ENCODE data around the gene PHF23.
"Not testable (repeated sequence)": the region's sequence is repeated elsewhere in the genome, so short reads cannot be mapped to it uniquely, and the experiment has no call there.

PHF23 gene

DNA sequence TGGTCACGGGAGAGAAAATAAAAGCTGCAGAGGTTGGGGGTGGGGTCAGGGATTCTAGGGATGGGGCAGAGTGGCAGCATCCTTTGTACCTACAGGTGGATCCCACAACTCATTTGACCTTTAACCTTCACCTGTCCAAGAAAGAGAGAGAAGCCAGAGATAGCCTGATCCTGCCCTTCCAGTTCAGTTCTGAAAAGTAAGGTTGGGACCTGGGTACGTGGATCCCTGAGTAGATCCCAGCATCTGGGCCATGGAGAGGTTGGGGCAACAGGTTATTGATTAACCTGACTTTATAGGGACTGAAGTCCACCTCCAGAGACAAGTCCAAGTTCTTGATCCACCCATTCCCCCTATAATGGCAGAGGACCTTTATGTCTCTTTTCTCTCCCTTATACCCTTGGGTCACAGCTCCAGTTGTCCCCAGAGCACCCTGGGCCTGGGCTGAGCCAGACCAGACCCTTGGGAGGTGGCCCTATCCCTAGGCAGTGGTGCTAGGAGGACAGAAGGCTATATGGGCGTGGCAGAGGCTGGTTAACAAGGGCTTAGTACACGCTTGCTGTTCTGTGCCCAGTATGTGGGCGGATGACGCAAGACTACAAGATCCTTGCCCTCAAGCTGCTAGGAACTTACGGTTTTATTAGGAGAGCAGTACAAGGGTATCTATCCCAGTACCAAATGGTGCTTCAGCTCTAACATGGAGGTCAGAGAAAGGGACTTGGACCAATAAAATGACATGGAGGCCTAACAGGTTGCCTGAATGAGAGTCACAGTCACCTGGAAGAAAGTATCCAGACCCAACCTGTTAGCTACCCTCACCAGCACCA is 19.7 kb upstream of the PHF23 start:
- DNase-seq (ENCODE audit: low read depth in 2 of 2, low spot score in 1 of 2): no peak

DNA sequence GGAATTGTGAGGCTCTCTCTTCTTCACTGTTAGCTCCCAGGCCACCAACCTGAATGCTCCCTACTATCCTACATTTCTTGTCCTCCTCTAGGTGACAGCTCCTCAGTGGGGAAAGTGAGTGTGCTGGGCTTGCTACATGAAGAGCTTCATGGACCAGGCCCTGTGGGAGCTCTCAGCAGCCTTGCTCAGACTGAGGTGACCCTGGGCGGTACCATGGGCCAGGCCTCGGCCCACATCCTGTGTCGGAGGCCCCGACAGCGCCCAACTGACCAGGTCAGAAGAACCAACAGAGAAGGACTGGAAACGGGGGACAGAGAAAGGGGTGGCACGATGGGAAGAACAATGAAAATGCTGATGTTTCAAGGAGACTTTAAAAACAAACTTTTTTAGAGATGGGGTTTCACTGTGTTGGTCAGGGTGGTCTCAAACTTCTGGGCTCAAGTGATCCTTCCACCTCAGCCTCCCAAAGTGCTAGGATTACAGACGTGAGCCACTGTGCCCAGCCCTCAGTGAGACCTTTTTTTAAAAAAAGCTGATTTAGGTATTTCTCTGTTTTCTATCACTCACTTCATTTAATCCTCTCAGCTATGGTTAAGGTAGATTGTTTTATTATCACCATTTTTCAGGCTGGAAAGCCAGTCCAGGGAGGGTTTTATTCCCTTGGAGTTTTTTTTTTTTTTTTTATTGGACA is 17.7 kb upstream of the PHF23 start:
- DNase-seq (ENCODE audit: low read depth in 2 of 2, low spot score in 1 of 2): no peak

DNA sequence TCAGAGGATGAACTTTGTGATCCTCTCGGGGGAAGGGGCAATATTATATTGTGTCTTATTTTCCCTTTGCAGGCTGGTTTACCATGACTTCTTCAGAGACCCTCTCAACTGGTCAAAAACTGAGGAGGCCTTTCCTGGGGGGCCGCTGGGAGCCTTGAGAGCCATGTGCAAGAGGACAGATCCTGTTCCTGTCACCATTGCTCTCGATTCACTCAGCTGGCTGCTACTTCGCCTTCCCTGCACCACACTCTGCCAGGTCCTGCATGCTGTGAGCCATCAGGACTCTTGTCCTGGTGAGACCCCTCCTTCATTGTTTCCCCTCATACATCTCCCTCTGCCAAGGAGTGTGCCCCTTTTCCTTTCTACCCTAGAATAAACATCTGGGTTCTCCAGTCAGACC is 15.3 kb upstream of the PHF23 start:
- no peak for DNase-seq (ENCODE audit: low read depth in 2 of 2, low spot score in 1 of 2)

DNA sequence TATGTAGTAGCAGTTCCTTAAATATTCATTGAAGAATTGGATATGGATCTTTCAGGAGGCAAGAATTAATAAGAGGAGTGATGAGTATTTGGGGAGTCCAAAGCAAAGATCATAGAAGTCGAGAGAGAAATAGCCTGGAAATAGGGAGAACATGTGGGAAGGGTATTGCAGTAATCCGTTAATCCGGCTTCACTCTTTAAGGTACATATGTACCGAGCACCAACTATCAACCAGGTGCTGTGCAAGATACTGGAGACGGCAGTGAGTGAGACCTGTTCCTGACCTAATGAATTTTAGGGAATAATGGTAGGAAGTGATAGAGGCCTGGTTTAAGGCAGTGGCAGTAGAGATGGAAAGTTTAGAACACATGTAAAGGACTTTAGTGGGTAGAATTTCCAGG is 13.8 kb upstream of the PHF23 start:
- DNase-seq (ENCODE audit: low read depth in 2 of 2, low spot score in 1 of 2): no peak

DNA sequence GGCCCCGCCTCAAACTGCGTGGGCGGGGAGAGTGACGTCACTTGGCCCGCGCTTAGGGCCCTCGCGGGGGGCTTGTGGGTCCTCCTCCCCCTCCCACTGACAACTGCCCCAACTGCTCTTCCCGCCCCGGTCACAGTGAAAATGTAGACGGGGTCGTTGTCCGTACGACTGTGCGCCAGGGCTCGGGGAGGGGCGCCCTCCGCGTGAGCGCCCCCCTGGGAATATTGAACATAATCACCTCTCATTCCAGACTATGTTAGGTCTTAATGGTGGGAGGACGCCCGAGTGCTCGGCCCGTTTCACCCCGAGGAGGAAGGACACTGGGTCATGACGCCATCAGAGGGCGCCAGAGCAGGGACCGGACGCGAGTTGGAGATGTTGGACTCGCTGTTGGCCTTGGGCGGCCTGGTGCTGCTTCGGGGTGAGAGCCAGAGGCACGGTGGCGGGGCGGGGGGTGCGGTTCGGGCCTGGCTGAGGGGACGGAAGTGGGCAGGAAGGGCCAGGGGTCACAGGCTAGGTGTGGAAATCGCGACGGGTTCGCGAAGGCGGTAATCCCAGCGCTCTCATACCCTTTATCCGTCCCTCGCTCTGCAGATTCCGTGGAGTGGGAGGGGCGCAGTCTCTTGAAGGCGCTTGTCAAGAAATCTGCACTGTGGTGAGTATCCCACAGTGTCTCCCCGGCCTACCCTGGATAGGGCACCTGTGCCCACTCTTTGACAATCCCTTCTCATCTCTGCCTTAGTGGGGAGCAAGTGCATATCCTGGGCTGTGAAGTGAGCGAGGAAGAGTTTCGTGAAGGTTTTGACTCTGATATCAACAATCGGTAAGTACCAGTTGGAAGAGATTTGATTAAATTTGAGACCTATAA is 13.2 kb upstream of the PHF23 start, which contains the start of gene ELP5:
Gene ELP5, plus strand, starts transcription at position 40 of the 868 bp plus-strand sequence. Its CDS starts 336 bp downstream, at position 376.
- DNase-seq (ENCODE audit: low read depth in 2 of 2, low spot score in 1 of 2): peak; percentile 72 to 73

DNA sequence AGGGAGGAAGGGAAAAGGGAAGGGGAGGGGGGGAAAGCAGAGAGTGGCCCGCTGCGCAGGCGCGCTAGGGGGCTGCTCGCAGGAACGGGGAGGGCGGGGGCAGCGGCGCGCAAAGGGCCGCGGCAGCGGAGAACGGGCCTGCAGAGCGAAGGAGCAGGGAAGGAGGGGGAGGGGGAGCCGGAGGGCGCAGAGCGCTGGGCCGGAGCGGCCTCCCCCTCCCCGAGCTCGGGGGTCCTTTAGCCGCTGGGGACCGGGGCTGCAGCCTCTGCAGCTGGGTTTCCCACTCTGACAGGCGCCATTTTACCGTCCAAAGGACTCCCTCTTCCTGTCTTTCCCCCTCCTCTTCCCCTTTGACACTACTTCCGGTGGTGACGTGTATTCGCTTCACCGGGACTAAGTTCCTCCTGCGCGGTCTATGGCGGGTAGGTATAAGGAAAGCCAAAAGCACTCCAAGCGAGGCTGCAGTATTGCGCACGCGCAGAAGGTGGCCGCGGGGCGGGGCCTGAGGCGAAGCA is 12.5 kb upstream of the PHF23 start, which contains the start of gene CTDNEP1:
Gene CTDNEP1, minus strand, starts transcription at position 74 of the 515 bp plus-strand sequence. CDS start 438 bp downstream, outside the sequence.
- peak; percentile 98 to 99 for DNase-seq (ENCODE audit: low read depth in 2 of 2, low spot score in 1 of 2)

DNA sequence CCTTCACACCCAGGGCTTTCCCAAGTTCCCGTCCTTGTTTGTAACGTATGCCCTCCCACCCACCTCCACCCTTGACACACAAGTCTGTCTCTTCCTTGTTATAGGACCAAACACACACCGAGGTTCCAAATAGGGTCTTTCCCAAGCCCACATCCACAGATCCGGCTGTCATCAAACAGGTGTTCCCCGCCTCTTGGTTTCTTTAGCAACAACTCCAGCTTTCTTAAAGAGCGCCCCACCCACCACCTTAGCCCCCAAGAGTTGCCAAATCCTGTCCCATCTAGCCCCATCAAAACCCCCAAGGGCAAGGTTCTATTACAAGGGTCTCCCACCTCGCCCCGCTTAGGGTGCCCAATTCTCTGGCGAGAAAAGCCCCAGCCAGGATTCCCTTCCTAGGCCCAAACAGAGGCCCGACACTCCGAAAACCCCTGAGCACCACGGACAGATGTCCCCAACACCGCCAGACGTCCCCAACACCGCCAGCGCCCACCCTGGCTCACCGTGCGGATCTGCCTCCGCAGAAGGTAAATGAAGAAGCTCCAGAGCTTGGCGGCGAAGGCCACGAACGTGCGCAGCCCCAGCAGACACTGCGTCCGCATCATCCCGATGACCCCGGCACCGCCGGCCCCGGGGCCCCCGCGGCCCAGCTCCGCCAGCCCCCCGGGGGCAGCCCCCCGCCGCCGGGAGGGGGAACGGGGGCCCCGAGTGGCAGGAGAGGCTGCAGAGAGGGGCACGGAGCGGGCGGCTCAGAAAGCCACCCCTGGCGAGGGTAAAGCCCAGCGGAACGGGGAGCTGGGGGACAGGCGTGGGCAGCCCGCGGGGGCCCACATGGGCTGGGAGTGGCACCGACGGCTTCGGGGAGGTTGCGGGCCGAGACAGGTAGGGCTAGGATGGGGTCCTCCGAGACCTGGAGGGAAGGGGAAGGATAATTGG is 11.7 kb upstream of the PHF23 start:
- no peak for DNase-seq (ENCODE audit: low read depth in 2 of 2, low spot score in 1 of 2)

DNA sequence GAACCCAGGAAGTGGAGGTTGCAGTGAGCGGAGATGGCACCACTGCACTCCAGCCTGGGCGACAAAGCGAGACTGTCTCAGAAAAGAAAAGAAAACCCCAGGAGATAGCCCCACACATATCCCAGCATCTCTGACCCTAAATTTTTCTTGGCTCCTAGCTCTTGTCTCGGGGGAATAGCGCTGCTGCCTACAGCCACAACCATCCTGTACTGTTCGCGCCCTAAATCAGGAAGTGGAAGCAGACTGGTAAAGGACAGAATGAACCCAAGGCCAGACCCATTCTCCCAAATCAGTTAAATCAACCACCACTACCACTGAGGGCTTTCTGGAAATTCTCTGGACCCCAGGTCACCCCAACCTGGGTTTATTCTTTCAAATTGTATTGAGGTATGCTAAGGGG is 10.6 kb upstream of the PHF23 start:
- no peak for DNase-seq (ENCODE audit: low read depth in 2 of 2, low spot score in 1 of 2)

DNA sequence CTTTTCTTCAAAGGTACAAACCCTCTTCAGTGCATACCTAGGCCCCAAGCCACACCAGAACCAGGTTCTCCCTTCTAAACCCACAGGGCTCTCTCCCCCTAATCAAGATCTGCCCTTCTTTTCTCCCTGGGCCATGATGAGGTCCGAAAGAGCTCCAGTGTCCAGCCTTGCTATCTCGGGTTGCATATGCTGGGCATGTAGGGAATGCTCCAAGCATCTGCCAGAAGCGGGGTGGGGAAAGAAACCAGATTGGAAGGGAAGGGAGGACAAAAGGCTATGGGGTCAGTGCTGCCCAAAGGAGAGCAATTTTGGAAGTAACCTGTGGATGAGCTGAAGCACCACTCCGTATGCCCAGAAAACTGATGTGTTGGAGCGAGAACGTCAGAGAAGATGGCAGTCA is 10.0 kb upstream of the PHF23 start:
- no peak for DNase-seq (ENCODE audit: low read depth in 2 of 2, low spot score in 1 of 2)

DNA sequence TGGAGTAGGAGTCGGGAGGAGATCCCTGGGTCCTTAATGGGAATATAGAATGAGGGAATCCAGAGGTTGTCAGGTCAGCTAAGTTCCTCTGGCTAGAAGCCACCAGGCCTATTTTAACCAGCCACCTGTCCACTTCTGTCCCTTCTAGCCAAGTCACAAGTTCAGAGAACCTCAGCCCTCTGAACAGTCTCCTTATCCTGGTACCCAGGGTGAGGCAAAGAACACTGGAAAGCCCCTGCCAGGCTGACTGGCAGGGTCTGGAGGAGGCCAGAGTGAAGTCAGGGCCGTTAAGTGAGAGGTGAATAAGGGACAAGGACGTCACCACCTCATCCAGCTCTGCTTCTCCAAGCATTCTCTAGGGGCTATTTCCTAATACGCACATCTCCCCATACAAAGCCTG is 9.5 kb upstream of the PHF23 start:
- DNase-seq (ENCODE audit: low read depth in 2 of 2, low spot score in 1 of 2): no peak

DNA sequence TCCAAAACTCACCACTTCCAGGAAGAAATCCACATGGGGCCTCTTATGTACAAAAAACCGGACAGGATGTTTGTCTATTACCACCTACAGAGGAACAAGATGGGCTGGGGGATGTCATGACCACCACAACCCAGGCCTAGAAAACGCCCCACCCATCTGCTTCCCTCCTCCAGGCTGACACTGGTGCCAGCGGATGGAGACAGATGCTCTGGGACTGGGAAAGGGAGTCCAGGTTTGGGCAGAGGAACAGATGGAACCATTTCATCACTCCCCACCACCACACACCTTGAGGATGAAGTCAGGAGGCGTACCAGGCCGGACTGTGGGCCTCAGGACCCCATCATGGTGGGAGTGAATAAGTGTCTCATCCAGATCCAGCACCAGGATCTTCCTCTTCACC is 7.5 kb upstream of the PHF23 start:
- no peak for DNase-seq (ENCODE audit: low read depth in 2 of 2, low spot score in 1 of 2)

DNA sequence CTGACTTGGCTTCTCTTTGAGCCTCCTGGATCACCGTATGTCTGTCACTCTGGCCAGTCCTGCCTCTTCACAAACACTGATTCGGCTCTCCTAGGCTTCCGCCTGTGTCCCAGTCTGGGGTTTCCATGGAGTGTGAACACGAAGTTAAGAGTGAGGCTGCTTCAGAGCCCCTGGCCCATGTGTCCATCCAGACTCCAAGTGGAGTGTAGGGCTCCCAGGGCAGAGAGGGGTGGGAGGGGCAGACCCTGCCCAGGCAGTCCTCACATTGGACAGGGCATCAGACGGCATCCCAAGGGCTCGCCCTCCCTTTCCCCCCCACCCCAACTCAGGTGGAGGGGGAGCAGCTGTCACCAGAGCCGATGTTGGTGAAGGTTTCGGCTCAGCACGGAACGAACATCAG is 4.6 kb upstream of the PHF23 start:
- DNase-seq (ENCODE audit: low read depth in 2 of 2, low spot score in 1 of 2): not testable (repeated sequence)

DNA sequence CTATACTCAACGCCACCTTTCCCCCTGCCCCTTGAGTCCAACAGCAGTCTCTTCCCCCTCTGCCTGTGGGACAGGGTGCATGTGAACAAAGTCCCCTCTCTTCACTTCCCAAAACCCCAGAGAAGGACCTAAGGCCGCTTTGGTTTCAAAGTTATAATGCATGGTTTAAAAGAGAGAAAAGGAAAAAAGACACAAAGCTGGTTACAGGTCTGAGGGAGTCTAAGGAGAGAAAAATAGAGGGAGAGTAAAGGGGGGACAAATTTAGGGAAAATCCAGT is 4.1 kb upstream of the PHF23 start:
- no peak for DNase-seq (ENCODE audit: low read depth in 2 of 2, low spot score in 1 of 2)

DNA sequence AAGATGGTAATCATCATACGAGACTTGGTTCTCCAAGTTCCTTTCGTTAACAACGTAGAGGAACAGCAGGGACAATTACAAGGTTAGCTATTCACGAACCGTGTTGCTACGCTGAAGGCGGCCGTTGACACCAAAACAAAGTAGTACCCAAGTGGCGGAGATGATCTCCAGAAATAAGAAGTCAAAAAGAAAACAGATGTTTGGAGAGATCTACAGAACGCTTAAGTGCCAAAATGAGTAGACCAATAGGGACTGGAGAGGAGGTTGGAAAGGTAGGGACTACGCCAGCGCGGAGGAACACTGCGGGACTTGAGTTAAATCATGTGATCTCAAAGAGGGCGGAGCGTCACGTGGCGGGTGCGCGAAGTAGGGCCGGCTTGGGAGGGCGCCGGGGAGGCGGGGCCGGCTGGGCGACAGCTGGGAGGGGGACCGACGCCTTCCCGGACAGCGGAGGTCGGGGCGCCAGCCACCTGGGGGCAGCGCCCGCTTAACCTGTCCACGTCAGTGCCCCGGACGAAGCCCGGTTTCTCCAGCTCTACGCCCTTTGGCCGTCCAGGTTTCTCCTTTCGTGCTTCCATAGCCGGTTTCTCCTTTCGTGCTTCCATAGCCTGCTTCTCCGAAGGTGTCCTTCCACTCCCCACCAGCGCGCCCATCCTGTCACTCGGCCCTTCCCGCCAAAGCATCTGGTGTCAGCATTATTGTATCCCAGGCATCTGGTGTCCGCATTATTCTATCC is 3.6 kb upstream of the PHF23 start:
- DNase-seq (ENCODE audit: low read depth in 2 of 2, low spot score in 1 of 2): peak; percentile 87 to 90

DNA sequence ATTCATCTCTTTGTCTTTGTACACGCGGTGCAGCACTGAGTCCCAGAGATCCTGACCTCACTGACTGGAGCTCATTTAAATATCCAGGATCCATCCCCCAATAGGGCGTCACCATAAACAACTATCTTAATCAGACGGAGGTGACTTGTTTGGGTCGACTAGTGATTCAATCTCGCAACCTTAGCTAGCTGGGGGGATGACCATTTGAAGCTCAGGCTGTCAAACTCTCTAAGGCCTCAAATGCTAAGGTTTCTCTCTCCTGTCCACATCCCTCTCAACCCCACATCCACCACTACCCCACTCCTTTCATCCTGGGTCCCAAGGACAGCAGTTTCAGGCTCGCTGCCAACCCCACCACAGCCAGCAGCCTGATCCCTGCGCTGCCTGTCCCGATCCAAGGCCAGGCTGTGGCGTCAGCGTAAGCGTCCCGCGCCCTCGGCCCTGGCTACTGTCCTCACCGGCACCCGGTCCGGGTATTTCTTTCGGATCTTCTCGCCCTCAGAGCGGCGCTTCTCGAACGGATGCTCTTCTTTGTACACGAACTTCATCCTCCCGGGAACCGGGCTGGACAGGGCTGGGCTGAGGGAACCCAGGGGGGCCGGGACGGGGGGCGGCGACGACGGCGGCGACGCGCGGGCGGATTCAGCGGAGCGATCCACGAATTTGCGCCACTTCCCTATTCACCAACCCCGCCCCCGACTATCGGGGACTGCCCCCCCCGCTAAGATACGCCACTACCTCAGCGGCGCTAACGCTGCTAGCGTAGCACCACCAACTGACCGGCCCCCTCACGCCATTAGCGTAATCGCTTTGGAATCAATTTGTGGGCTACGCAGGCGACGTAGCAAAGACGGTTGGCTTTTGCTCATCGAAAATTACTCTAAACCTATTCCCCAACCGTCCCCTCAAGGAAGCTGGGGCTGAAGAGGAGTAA is 2.8 kb upstream of the PHF23 start, which contains the start of gene GABARAP:
Gene GABARAP, minus strand, starts transcription at position 667 of the 934 bp plus-strand sequence. Its CDS starts 119 bp downstream, at position 548.
- DNase-seq (ENCODE audit: low read depth in 2 of 2, low spot score in 1 of 2): peak; percentile 91

DNA sequence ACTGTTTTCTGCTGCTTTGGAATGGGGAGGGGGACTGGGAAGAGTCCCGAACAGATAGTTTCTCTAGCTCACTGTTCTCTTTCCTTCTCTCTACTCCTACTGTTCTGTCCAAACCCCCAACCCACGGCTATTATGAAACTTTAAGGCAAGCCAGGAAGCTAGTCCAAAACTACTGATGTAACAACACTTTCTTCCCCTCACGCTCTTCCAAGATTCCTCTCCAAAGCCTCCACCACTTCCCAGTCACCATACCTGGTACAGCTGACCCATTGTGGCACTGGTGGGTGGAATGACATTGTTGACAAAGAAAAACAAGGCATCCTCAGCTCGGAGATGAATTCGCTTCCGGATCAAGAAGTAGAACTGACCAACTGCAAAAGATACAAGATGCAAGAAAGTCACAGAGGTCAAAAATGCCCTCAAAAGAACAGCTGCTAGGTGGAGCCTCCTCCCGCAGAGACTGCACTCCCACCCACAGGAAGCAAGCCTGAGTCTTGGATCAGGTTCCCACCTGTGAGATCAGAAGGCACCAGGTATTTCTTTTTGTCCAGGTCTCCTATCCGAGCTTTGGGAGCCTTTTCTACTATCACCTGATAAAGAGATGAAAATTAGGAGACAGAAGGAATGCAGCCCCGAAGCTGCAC is 2.0 kb upstream of the PHF23 start:
- DNase-seq (ENCODE audit: low read depth in 2 of 2, low spot score in 1 of 2): no peak

DNA sequence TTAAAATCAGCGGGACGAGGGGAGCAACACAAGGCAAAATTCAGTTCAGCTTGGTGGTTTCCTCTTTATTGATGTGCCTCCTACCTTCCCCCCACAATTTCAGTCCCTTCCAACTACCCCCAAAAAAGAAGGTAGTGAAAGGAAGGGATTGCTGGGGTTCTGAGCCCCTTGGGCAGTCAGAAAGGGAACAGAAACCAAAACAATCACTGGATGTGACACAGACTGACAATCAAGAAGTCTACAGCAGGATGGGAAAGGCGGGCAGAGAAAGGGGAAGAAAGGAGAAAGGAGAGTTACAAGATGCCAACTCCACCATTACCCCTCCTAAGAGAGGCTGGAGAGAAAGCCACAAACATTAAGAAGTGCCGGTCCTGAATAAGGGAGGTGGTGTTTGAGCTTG is 1.1 kb upstream of the PHF23 start:
- DNase-seq (ENCODE audit: low read depth in 2 of 2, low spot score in 1 of 2): no peak

Data from stimulated activated CD8-positive, alpha-beta memory T cell treated with anti-CD3 and anti-CD28 coated beads, Interleukin-4, amount 100 ng/mL, for 1 hour (primary cell).